Body of pancreas (tissue), 4 donors: Measurements from ENCODE around the gene ZNF26. TPM values are rescaled to one million over a fixed set of nuclear protein-coding genes. Genes with fewer than 3 reads are reported as not detected.
"Not testable (repeated sequence)": the region's sequence is repeated elsewhere in the genome, so short reads cannot be mapped to it uniquely, and the experiment has no call there.

Experiments
- ATAC-seq: fragments of 150-250 bp; one replicate; pipeline ENCODE4 v1.9.1; 2016
- DNase-seq, 4 donors: peaks; one replicate each; pipeline ENCODE4 v3.0.0-alpha.2; 2019
- H3K27ac ChIP-seq, 4 donors: fragments of 200-600 bp; sonication (generic); 1 replicate in 3 of 4; 2 replicates in 1 of 4; pipeline versions ENCODE4 v1.5.1 to v1.6.1; 2016 to 2019; ENCODE audit warnings: mild to moderate bottlenecking in 1 of 4, mixed read lengths in 1 of 4, moderate library complexity in 1 of 4
- H3K27me3 ChIP-seq, 2 donors: fragments of 200-600 bp; sonication (generic); one replicate each; pipeline ENCODE4 v1.6.0; 2016; ENCODE audit warnings: mild to moderate bottlenecking in 1 of 2
- H3K36me3 ChIP-seq, 2 donors: fragments of 200-600 bp; sonication (generic); replicated peaks in 1 of 2; 2 replicates each; pipeline ENCODE4 v1.5.1; 2016; ENCODE audit warnings: low read depth in 2 of 2; ENCODE audit not compliant: insufficient read depth in 1 of 2
- H3K4me1 ChIP-seq: fragments of 200-600 bp; sonication (generic); one replicate; pipeline ENCODE4 v1.6.0; 2016
- H3K4me3 ChIP-seq, 2 donors: fragments of 200-600 bp; sonication (generic); 1 replicate in 1 of 2; 2 replicates in 1 of 2; pipeline ENCODE4 v1.5.1; 2016 to 2019
- H3K9me3 ChIP-seq, 3 donors: fragments of 200-600 bp; sonication (generic); 1 replicate in 2 of 3; 2 replicates in 1 of 3; pipeline ENCODE4 v1.5.1; 2016
- CTCF ChIP-seq, 7 experiments: fragments of 450-650 bp in 4 of 7; fragments of 200-600 bp in 3 of 7; sonication (generic) in 3 of 7; IDR thresholded peaks; one replicate each; pipeline ENCODE4 v1.5.1; 2016 to 2019; ENCODE audit warnings: antibody characterized with exemption in 7 of 7
- POLR2A ChIP-seq, 3 donors: fragments of 450-650 bp; IDR thresholded peaks; one replicate each; pipeline ENCODE4 v1.6.1; 2016; ENCODE audit warnings: antibody characterized with exemption in 3 of 3, mild to moderate bottlenecking in 2 of 3
- WGBS, 2 donors: methylation state at CpG; one replicate each; pipeline ENCODE4 v1.1.5; 2017; 5-methylcytosine and 5-hydroxymethylcytosine counted together
- intact Hi-C: fragments of 100-400 bp; cut with DNase I; formaldehyde crosslinking; loops from one replicate; pipeline ENCODE4 v1.15.1; 2023
- total RNA-seq, 2 donors: library from RNA; depleted of rRNA; stranded (reverse); fragments of >200 nt; gene quantifications; one replicate each; pipeline ENCODE4 v1.1.0, GENCODE V29; 2016

ZNF26 gene
- total RNA-seq, 2 donors from 2014 or later: 7.5 to 8.6 TPM

- intact Hi-C loops: no loop called here
- no peaks in the 10 kb centered on the region for H3K9me3 ChIP-seq
These were observed 19.3 kb upstream of the ZNF26 start for GRCh38 chr12:132966676-132967415.

GRCh38 chr12:132967736-132968135 lies 18.4 kb upstream of the ZNF26 start:
- no peak for DNase-seq
- 88 to 100% methylated on average over 1 to 18 of the region's 21 CpGs for WGBS, 2 donors
- Histone ChIP-seq H3K9me3 (no peaks in the 10 kb centered on the region), H3K27me3 (no peaks in the 10 kb centered on the region), H3K4me3 (no peak overlapping the region), H3K36me3 (no peaks in the 10 kb centered on the region), H3K27ac (no peak overlapping the region), H3K4me1 (no peaks in the 10 kb centered on the region)
- intact Hi-C loops: no loop called here
- no peak for ATAC-seq
- TF ChIP-seq POLR2A (IDR thresholded peaks at IDR 0.05) (no peak), CTCF (IDR thresholded peaks at IDR 0.05) (no peak)

More at GRCh38 chr12:132966676-132967415, 19.3 kb upstream of the ZNF26 start:
- no peaks in the 10 kb centered on the region for H3K27me3 ChIP-seq
- no peak for TF ChIP-seq CTCF (IDR thresholded peaks at IDR 0.05)
- TF ChIP-seq POLR2A (IDR thresholded peaks at IDR 0.05): no peak
- no peaks in the 10 kb centered on the region for H3K36me3 ChIP-seq
- H3K4me1 ChIP-seq: no peaks in the 10 kb centered on the region
- ATAC-seq: no peak
- H3K27ac ChIP-seq: no peak overlapping the region
- H3K4me3 ChIP-seq: no peak overlapping the region
- WGBS, 2 donors: 93 to 100% methylated on average over 3 to 12 of the region's 12 CpGs
- no peak for DNase-seq

- H3K4me3 ChIP-seq: no peak overlapping the region
- TF ChIP-seq CTCF (IDR thresholded peaks at IDR 0.05) (no peak), POLR2A (IDR thresholded peaks at IDR 0.05) (no peak)
- intact Hi-C loops: no loop called here
- no peaks in the 10 kb centered on the region for H3K4me1 ChIP-seq
- DNase-seq: no peak
- no peak overlapping the region for H3K27ac ChIP-seq
- no peaks in the 10 kb centered on the region for H3K27me3 ChIP-seq
- H3K36me3 ChIP-seq: no peaks in the 10 kb centered on the region
- ATAC-seq: no peak
- H3K9me3 ChIP-seq: peaks cover 0 to 6% (median 0%) of the 10 kb centered on the region in 3 donors
- 19 to 62% methylated on average over 1 of the region's 1 CpG for WGBS, 2 donors
These were observed 13.8 kb upstream of the ZNF26 start for GRCh38 chr12:132972374-132972773.

GRCh38 chr12:132976870-132977269 lies 9.3 kb upstream of the ZNF26 start:
- H3K9me3 ChIP-seq: not testable (repeated sequence)
- peak; percentile 33 to 58 (median 37) for DNase-seq

More at GRCh38 chr12:132976870-132977269, 9.3 kb upstream of the ZNF26 start:
- ATAC-seq, H3K27me3 ChIP-seq, H3K27ac ChIP-seq, H3K4me1 ChIP-seq, H3K4me3 ChIP-seq, intact Hi-C loops, H3K36me3 ChIP-seq: not testable (repeated sequence)
- WGBS, 2 donors: 22 to 46% methylated on average over 12 to 13 of the region's 13 CpGs
- peak in 4 of 7 experiments; percentile 12 to 20 (median 14) for TF ChIP-seq CTCF (IDR thresholded peaks at IDR 0.05)
